GM10266 (cell line): ENCODE results near the gene HSPB7.
A peak's percentile ranks its signal among the peaks of the same experiment; 100 is the strongest.

Source experiments
- DNase-seq: peaks from one replicate; pipeline ENCODE4 v3.0.0; 2012; ENCODE audit errors: extremely low spot score
- CTCF ChIP-seq: IDR thresholded peaks from 2 replicates; pipeline ENCODE4 v1.5.1; 2012; ENCODE audit warnings: mild to moderate bottlenecking, low read depth; ENCODE audit not compliant: control insufficient read depth, insufficient read depth; ENCODE audit errors: missing control alignments

Gene HSPB7

GRCh38 chr1:16019644-16020277, 1.9 kb upstream of the HSPB7 start:
- DNase-seq, result no peak
- TF ChIP-seq CTCF, result no peak

- peak; percentile 18 for DNase-seq
- TF ChIP-seq CTCF, result no peak
These were observed 1.2 kb upstream of the HSPB7 start for GRCh38 chr1:16018749-16019643.

- DNase-seq, result no peak
- TF ChIP-seq CTCF, result no peak
These were observed 465 bp upstream of the HSPB7 start for GRCh38 chr1:16018308-16018707.

GRCh38 chr1:16017076-16017460, 775 bp downstream of the HSPB7 start:
- TF ChIP-seq CTCF, result no peak
- no peak for DNase-seq

GRCh38 chr1:16015960-16016901, 1.6 kb downstream of the HSPB7 start:
- no peak for TF ChIP-seq CTCF
- no peak for DNase-seq

GRCh38 chr1:16015491-16015890, 2.4 kb downstream of the HSPB7 start:
- no peak for DNase-seq
- TF ChIP-seq CTCF, result no peak
